Activated T-cell treated with anti-CD3 and anti-CD28 coated beads, Interleukin-2, amount 50 U/mL, for 72 hours (primary cell): ENCODE results near the gene NOSTRIN. TPM values are rescaled to one million over a fixed set of nuclear protein-coding genes. Genes with fewer than 3 reads are reported as not detected.

ENCODE experiments used
- ATAC-seq, 2 donors: fragments of 150-1000 bp; cut with Tn5 transposase; replicated peaks in 1 of 2; 2 replicates each; pipeline ENCODE4 v1.10.0; 2021; ENCODE audit warnings: moderate library complexity in 2 of 2, mild to moderate bottlenecking in 1 of 2
- DNase-seq, 2 donors: peaks; one replicate each; pipeline ENCODE4 v3.0.0; 2021 to 2022; ENCODE audit warnings: mixed read lengths in 1 of 2
- H3K27ac Mint-ChIP-seq: one replicate; pipeline ENCODE4 v1.8.0; 2022; ENCODE audit warnings: mild to moderate bottlenecking, moderate library complexity, mixed read lengths
- H3K27me3 Mint-ChIP-seq: one replicate; pipeline ENCODE4 v1.8.0; 2022; ENCODE audit warnings: low read depth, mixed read lengths
- H3K36me3 Mint-ChIP-seq, 2 donors: one replicate each; pipeline ENCODE4 v1.8.0; 2022; ENCODE audit warnings: mixed read lengths in 2 of 2, mild to moderate bottlenecking in 1 of 2; ENCODE audit not compliant: insufficient read depth in 2 of 2
- H3K4me1 Mint-ChIP-seq: one replicate; pipeline ENCODE4 v1.8.0; 2022; ENCODE audit warnings: low read depth, mixed read lengths
- H3K4me3 Mint-ChIP-seq, 2 donors: one replicate each; pipeline ENCODE4 v1.8.0; 2022; ENCODE audit warnings: mild to moderate bottlenecking in 2 of 2, mixed read lengths in 2 of 2, moderate library complexity in 2 of 2
- H3K9me3 Mint-ChIP-seq, 2 donors: one replicate each; pipeline ENCODE4 v1.8.0; 2022; ENCODE audit warnings: mixed read lengths in 2 of 2
- total RNA-seq, 2 donors: library from RNA; stranded (reverse); gene quantifications; one replicate each; pipeline ENCODE4 v1.2.3, GENCODE V29; 2022

NOSTRIN gene
- total RNA-seq, 2 donors from 2014 or later, result not detected

- no peaks in the 10 kb centered on the region for H3K36me3 Mint-ChIP-seq
- no peak for ATAC-seq
- H3K4me1 Mint-ChIP-seq, result no peaks in the 10 kb centered on the region
These were observed 12.8 kb downstream of the NOSTRIN start for GRCh38 chr2:168814939-168815907.

GRCh38 chr2:168816369-168816768 is 13.9 kb downstream of the NOSTRIN start:
- Mint-ChIP-seq H3K27ac (no peak overlapping the region), H3K9me3 (no peaks in the 10 kb centered on the region), H3K4me3 (no peak overlapping the region), H3K36me3 (no peaks in the 10 kb centered on the region), H3K27me3 (no peaks in the 10 kb centered on the region), H3K4me1 (no peaks in the 10 kb centered on the region)
- no peak for DNase-seq
- ATAC-seq, result no peak

More at GRCh38 chr2:168814939-168815907, 12.8 kb downstream of the NOSTRIN start:
- Mint-ChIP-seq H3K27me3 (no peaks in the 10 kb centered on the region), H3K9me3 (no peaks in the 10 kb centered on the region), H3K27ac (no peak overlapping the region), H3K4me3 (no peak overlapping the region)
- DNase-seq, result no peak

- Mint-ChIP-seq H3K4me3 (no peak overlapping the region), H3K36me3 (no peaks in the 10 kb centered on the region), H3K27ac (no peak overlapping the region), H3K27me3 (no peaks in the 10 kb centered on the region), H3K9me3 (no peaks in the 10 kb centered on the region), H3K4me1 (no peaks in the 10 kb centered on the region)
- ATAC-seq, result no peak
- DNase-seq, result no peak
These were observed 16.7 kb downstream of the NOSTRIN start for GRCh38 chr2:168819050-168819715.

GRCh38 chr2:168819829-168820489 is 17.5 kb downstream of the NOSTRIN start:
- DNase-seq, result no peak
- Mint-ChIP-seq H3K4me1 (no peaks in the 10 kb centered on the region), H3K9me3 (no peaks in the 10 kb centered on the region), H3K4me3 (no peak overlapping the region), H3K27ac (no peak overlapping the region), H3K36me3 (no peaks in the 10 kb centered on the region), H3K27me3 (no peaks in the 10 kb centered on the region)
- ATAC-seq, result no peak

GRCh38 chr2:168821577-168821976 is 19.1 kb downstream of the NOSTRIN start:
- Mint-ChIP-seq H3K27me3 (no peaks in the 10 kb centered on the region), H3K9me3 (no peaks in the 10 kb centered on the region), H3K4me3 (no peak overlapping the region), H3K27ac (no peak overlapping the region), H3K36me3 (no peaks in the 10 kb centered on the region), H3K4me1 (no peaks in the 10 kb centered on the region)
- ATAC-seq (no peak), DNase-seq (no peak)

GRCh38 chr2:168821992-168822391 is 19.6 kb downstream of the NOSTRIN start:
- H3K4me3 Mint-ChIP-seq, result no peak overlapping the region
- H3K36me3 Mint-ChIP-seq, result no peaks in the 10 kb centered on the region
- H3K27ac Mint-ChIP-seq, result no peak overlapping the region
- ATAC-seq (no peak), DNase-seq (no peak)
- H3K4me1 Mint-ChIP-seq, result no peaks in the 10 kb centered on the region
- H3K9me3 Mint-ChIP-seq, result no peaks in the 10 kb centered on the region
- no peaks in the 10 kb centered on the region for H3K27me3 Mint-ChIP-seq

- no peak overlapping the region for H3K4me3 Mint-ChIP-seq
- H3K36me3 Mint-ChIP-seq, result no peaks in the 10 kb centered on the region
- no peaks in the 10 kb centered on the region for H3K4me1 Mint-ChIP-seq
- H3K9me3 Mint-ChIP-seq, result no peaks in the 10 kb centered on the region
- no peaks in the 10 kb centered on the region for H3K27me3 Mint-ChIP-seq
- no peak for ATAC-seq
- no peak overlapping the region for H3K27ac Mint-ChIP-seq
- DNase-seq, result no peak
These were observed 22.7 kb downstream of the NOSTRIN start for GRCh38 chr2:168825126-168825525.

GRCh38 chr2:168830958-168831357 is 28.5 kb downstream of the NOSTRIN start:
- H3K27me3 Mint-ChIP-seq, result no peaks in the 10 kb centered on the region
- no peak overlapping the region for H3K4me3 Mint-ChIP-seq
- H3K9me3 Mint-ChIP-seq, result no peaks in the 10 kb centered on the region
- ATAC-seq (no peak), DNase-seq (no peak)
- no peaks in the 10 kb centered on the region for H3K4me1 Mint-ChIP-seq
- H3K36me3 Mint-ChIP-seq, result no peaks in the 10 kb centered on the region
- H3K27ac Mint-ChIP-seq, result no peak overlapping the region

- ATAC-seq (no peak), DNase-seq (no peak)
- Mint-ChIP-seq H3K4me1 (no peaks in the 10 kb centered on the region), H3K27ac (no peak overlapping the region), H3K4me3 (no peak overlapping the region), H3K9me3 (no peaks in the 10 kb centered on the region), H3K27me3 (no peaks in the 10 kb centered on the region), H3K36me3 (no peaks in the 10 kb centered on the region)
These were observed 29.2 kb downstream of the NOSTRIN start for GRCh38 chr2:168831662-168832061.

- no peaks in the 10 kb centered on the region for H3K36me3 Mint-ChIP-seq
- H3K27ac Mint-ChIP-seq, result no peak overlapping the region
- no peaks in the 10 kb centered on the region for H3K27me3 Mint-ChIP-seq
- no peaks in the 10 kb centered on the region for H3K4me1 Mint-ChIP-seq
- H3K9me3 Mint-ChIP-seq, result peaks cover 0 to 2% of the 10 kb centered on the region in 2 donors
- DNase-seq, result no peak
- no peak overlapping the region for H3K4me3 Mint-ChIP-seq
- no peak for ATAC-seq
These were observed 33.5 kb downstream of the NOSTRIN start for GRCh38 chr2:168835969-168836368.

- peaks cover 0 to 2% of the 10 kb centered on the region in 2 donors for H3K9me3 Mint-ChIP-seq
- no peaks in the 10 kb centered on the region for H3K4me1 Mint-ChIP-seq
- no peak overlapping the region for H3K27ac Mint-ChIP-seq
- DNase-seq, result no peak
- H3K27me3 Mint-ChIP-seq, result no peaks in the 10 kb centered on the region
- H3K36me3 Mint-ChIP-seq, result no peaks in the 10 kb centered on the region
- no peak overlapping the region for H3K4me3 Mint-ChIP-seq
- ATAC-seq, result no peak
These were observed 39.0 kb downstream of the NOSTRIN start for GRCh38 chr2:168841445-168841844.

GRCh38 chr2:168843253-168843652 is 40.8 kb downstream of the NOSTRIN start:
- Mint-ChIP-seq H3K4me3 (no peak overlapping the region), H3K27me3 (no peaks in the 10 kb centered on the region), H3K36me3 (no peaks in the 10 kb centered on the region), H3K9me3 (no peaks in the 10 kb centered on the region), H3K4me1 (no peaks in the 10 kb centered on the region), H3K27ac (no peak overlapping the region)
- DNase-seq (no peak), ATAC-seq (no peak)

- Mint-ChIP-seq H3K36me3 (peaks cover 2% of the 10 kb centered on the region in 2 donors), H3K4me1 (no peaks in the 10 kb centered on the region), H3K27me3 (no peaks in the 10 kb centered on the region), H3K9me3 (no peaks in the 10 kb centered on the region), H3K4me3 (no peak overlapping the region), H3K27ac (no peak overlapping the region)
- DNase-seq (no peak), ATAC-seq (no peak)
These were observed 45.8 kb downstream of the NOSTRIN start for GRCh38 chr2:168848225-168848624.
